K562 (cell line): ENCODE results near the gene SLC25A45. TPM values are rescaled to one million over a fixed set of nuclear protein-coding genes. Genes with fewer than 3 reads are reported as not detected.

Source experiments
- ATF2 ChIP-seq: sonication (generic); formaldehyde crosslinking; IDR thresholded peaks from 2 replicates; pipeline ENCODE4 v1.8.1; 2022; ENCODE audit warnings: missing genetic modification reagents
- ATF6 ChIP-seq: sonication (generic); formaldehyde crosslinking; IDR thresholded peaks from 2 replicates; pipeline ENCODE4 v1.4.0; 2020; ENCODE audit warnings: mild to moderate bottlenecking, missing genetic modification reagents
- CHAMP1 ChIP-seq: fragments of 450-650 bp; IDR thresholded peaks from 2 replicates; pipeline ENCODE4 v1.6.1; 2016; ENCODE audit warnings: mild to moderate bottlenecking
- CREBBP ChIP-seq: IDR thresholded peaks from one replicate; pipeline ENCODE4 v1.6.1; 2012; ENCODE audit warnings: low read depth, mild to moderate bottlenecking, control low read depth, inconsistent platforms, low read length
- CTCF ChIP-seq, 3 experiments: IDR thresholded peaks in 2 of 3; conservative IDR thresholded peaks in 1 of 3; 2 replicates each; pipeline ENCODE4 v1.5.1; 2011 to 2012; ENCODE audit warnings: low read length in 3 of 3, mild to moderate bottlenecking in 3 of 3, control low read depth in 2 of 3, improper control_type of control experiment in 1 of 3, inconsistent platforms in 1 of 3, low read depth in 1 of 3, mixed read lengths in 1 of 3, moderate library complexity in 1 of 3; ENCODE audit not compliant: insufficient read depth in 2 of 3
- ETS2 ChIP-seq: IDR thresholded peaks from 2 replicates; pipeline ENCODE4 v1.6.1; 2016; ENCODE audit warnings: borderline replicate concordance, missing genetic modification characterization, mild to moderate bottlenecking, moderate library complexity, missing compliant biosample characterization; ENCODE audit not compliant: poor library complexity, severe bottlenecking
- GABPA ChIP-seq: fragments of 200-800 bp; sonication (Bioruptor generic); conservative IDR thresholded peaks from 2 replicates; pipeline ENCODE4 v1.6.1; 2016; ENCODE audit warnings: low read depth, missing genetic modification characterization, missing compliant biosample characterization
- GTF2E2 ChIP-seq: fragments of 200-800 bp; sonication (Bioruptor generic); IDR thresholded peaks from 2 replicates; pipeline ENCODE4 v1.6.1; 2016; ENCODE audit warnings: missing genetic modification characterization, missing compliant biosample characterization
- HES1 ChIP-seq: fragments of 450-650 bp; IDR thresholded peaks from 2 replicates; pipeline ENCODE4 v1.6.1; 2016; ENCODE audit warnings: low read depth, mild to moderate bottlenecking, moderate library complexity
- MXD1 ChIP-seq: fragments of 250-450 bp; sonication (Bioruptor Pico); IDR thresholded peaks from 2 replicates; pipeline ENCODE4 v1.8.0; 2021; ENCODE audit warnings: borderline replicate concordance, mild to moderate bottlenecking, moderate library complexity; ENCODE audit not compliant: poor library complexity, severe bottlenecking
- MYBL2 ChIP-seq, 2 experiments: fragments of 450-650 bp in 1 of 2; sonication (generic) in 1 of 2; formaldehyde crosslinking in 1 of 2; IDR thresholded peaks; 2 replicates each; pipeline versions ENCODE4 v1.6.1 to v1.8.1; 2017 to 2022; ENCODE audit warnings: borderline replicate concordance in 1 of 2, inconsistent platforms in 1 of 2, low read depth in 1 of 2, mild to moderate bottlenecking in 1 of 2, missing genetic modification reagents in 1 of 2, moderate library complexity in 1 of 2
- YY1 ChIP-seq, 3 experiments: IDR thresholded peaks; 2 replicates each; pipeline ENCODE4 v1.6.1; 2011; ENCODE audit warnings: low read length in 2 of 3, mild to moderate bottlenecking in 2 of 3, moderate library complexity in 2 of 3, borderline replicate concordance in 1 of 3, control low read depth in 1 of 3, low read depth in 1 of 3; ENCODE audit not compliant: insufficient read depth in 3 of 3, insufficient replicate concordance in 2 of 3, control insufficient read depth in 1 of 3, insufficient read length in 1 of 3; ENCODE audit errors: extremely low read depth in 1 of 3
- ZNF217 ChIP-seq: sonication (generic); formaldehyde crosslinking; IDR thresholded peaks from 2 replicates; pipeline ENCODE4 v1.8.0; 2022; ENCODE audit warnings: mild to moderate bottlenecking, missing genetic modification reagents
- ZNF668 ChIP-seq: fragments of 250-450 bp; sonication (Bioruptor Pico); IDR thresholded peaks from 2 replicates; pipeline ENCODE4 v1.8.0; 2022; ENCODE audit warnings: mild to moderate bottlenecking, inconsistent platforms
- polyA plus RNA-seq, 8 experiments: library from polyadenylated mRNA; depleted of rRNA in 4 of 8; stranded (reverse) in 5 of 8; unstranded in 3 of 8; fragments of >200 nt; fragmentation: Nextera tagmentation in 2 of 8; fragmentation: Illumina TruSeq in 1 of 8; extraction: Ambion mirVana in 2 of 8; extraction: Trizol in 1 of 8; gene quantifications; 2 replicates each; pipeline versions ENCODE4 v1.2.1 to v1.2.3, GENCODE V29; 2011 to 2014; ENCODE audit warnings: inconsistent platforms in 1 of 8, missing spikeins in 1 of 8
- total RNA-seq, 7 experiments: library from RNA; depleted of rRNA in 6 of 7; stranded (reverse); fragments of >200 nt in 6 of 7; fragmentation: Illumina TruSeq in 2 of 7; extraction: Trizol in 2 of 7; gene quantifications; 2 replicates each; pipeline versions ENCODE4 v1.2.1 to v1.2.3, GENCODE V29; 2011 to 2021; ENCODE audit warnings: low replicate concordance in 1 of 7

The SLC25A45 gene
- total and polyA plus RNA-seq, 9 of the 15 experiments (the other 6 are each of a cell fraction or from before 2014, with no cell fraction given) = 0.15 to 2.3 (median 0.68) TPM

- TF ChIP-seq CTCF (IDR thresholded peaks at IDR 0.05 in 2 of 3, conservative IDR thresholded peaks at IDR 0.05 in 1 of 3; ENCODE audit: insufficient read depth in 2 of 3, low read depth in 1 of 3, low read length in 3 of 3) (0 out of 6 replicates have a peak, but pooled peaks of 1 of the 3 experiments have one; percentile 2), CHAMP1 (no peak), GABPA (tag) (no peak), ATF2 (CRISPR knock-in tag) (no peak), HES1 (no peak), GTF2E2 (tag) (no peak), ATF6 (CRISPR knock-in tag) (no peak), MYBL2 (IDR thresholded peaks at IDR 0.05; ENCODE audit: low read depth) (no peak), MYBL2 (CRISPR knock-in tag; IDR thresholded peaks at IDR 0.05; ENCODE audit: borderline replicate concordance) (no peak), ETS2 (tag) (no peak), CREBBP (no peak), ZNF217 (CRISPR knock-in tag) (no peak), ZNF668 (no peak), YY1 (IDR thresholded peaks at IDR 0.05; ENCODE audit: borderline replicate concordance in 1 of 3, control insufficient read depth in 1 of 3, extremely low read depth in 1 of 3, insufficient read depth in 3 of 3, insufficient read length in 1 of 3, insufficient replicate concordance in 2 of 3, low read depth in 1 of 3, low read length in 2 of 3) (no peak), MXD1 (CRISPR knock-in tag) (no peak)
Observed at GRCh38 chr11:65354265-65355012, 28.0 kb downstream of the SLC25A45 start, which contains the start of gene TIGD3 (continued).
